Measurements from ENCODE around the gene CELSR1.
"Not testable (repeated sequence)": the region's sequence is repeated elsewhere in the genome, so short reads cannot be mapped to it uniquely, and the experiment has no call there.

The CELSR1 gene

GRCh38 chr22:46399251-46400024 is 138.0 kb downstream of the CELSR1 start:
- Mint-ChIP-seq H3K4me3 (no peak overlapping the region), H3K9me3 (no peaks in the 10 kb centered on the region), H3K27me3 (peaks cover 14% of the 10 kb centered on the region), H3K36me3 (no peaks in the 10 kb centered on the region), H3K27ac (no peak overlapping the region), H3K4me1 (peaks cover 2% of the 10 kb centered on the region)
- DNase-seq, result no peak
- CTCF ChIA-PET, result interaction anchor here (0.6 to 2.0 kb wide), 2 partner anchors 29 to 31 kb away, joined by 3 to 7 read pairs; no protein-coding TSS in a partner anchor

DNA sequence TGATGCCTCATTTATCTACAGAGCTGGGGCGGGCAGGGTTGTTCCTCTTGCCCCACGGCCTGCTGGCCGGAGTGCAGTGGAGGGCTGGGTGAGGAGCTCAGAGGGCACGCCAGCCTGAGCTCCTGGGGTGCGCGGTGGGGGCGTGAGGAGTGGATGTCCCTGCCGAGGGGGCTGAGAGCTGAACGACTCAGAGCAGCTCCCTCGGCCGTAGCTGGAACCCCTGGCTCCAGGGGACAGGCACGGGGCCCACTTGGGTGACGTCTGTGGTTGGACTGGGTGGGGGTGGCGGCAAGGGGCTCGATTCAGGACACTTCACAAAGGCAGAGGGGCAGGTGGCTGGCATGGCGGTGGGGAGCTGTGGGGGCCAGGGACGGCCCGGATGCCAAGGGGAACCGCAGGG is 139.5 kb downstream of the CELSR1 start:
- H3K4me1 Mint-ChIP-seq, result peaks cover 7% of the 10 kb centered on the region
- no peaks in the 10 kb centered on the region for H3K36me3 Mint-ChIP-seq
- CTCF ChIA-PET, result interaction anchor here (2.0 kb wide), 1 partner anchor 30 kb away, joined by 7 read pairs; no protein-coding TSS in a partner anchor
- no peak overlapping the region for H3K27ac Mint-ChIP-seq
- no peaks in the 10 kb centered on the region for H3K9me3 Mint-ChIP-seq
- no peak overlapping the region for H3K4me3 Mint-ChIP-seq
- DNase-seq, result no peak
- peaks cover 14% of the 10 kb centered on the region for H3K27me3 Mint-ChIP-seq

DNA sequence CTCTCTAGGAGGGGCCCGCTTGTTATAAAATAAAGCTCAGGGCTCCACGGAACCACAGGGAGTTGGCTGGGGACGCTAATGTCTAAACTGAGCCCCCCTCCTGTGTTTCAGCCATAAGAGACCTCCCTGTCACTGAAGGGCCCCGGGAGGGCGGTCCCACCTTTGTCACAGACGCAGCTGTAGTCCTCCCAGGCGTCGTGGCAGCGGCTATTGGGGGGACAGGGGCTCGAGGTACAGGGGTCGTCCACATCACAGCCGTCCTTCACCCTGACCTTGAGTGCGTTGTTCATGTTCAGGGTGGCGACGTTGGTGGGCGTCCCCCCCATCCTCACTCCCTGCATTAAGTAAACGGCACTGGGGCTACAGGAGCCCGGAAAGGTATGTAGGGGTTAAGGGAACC is 139.9 kb downstream of the CELSR1 start:
- Mint-ChIP-seq H3K36me3 (no peaks in the 10 kb centered on the region), H3K27ac (no peak overlapping the region), H3K9me3 (no peaks in the 10 kb centered on the region), H3K4me3 (no peak overlapping the region), H3K4me1 (peaks cover 7% of the 10 kb centered on the region), H3K27me3 (peaks cover 14% of the 10 kb centered on the region)
- CTCF ChIA-PET, result no interaction called here
- DNase-seq, result no peak

GRCh38 chr22:46397049-46397448 is 140.4 kb downstream of the CELSR1 start:
- H3K9me3 Mint-ChIP-seq, DNase-seq, CTCF ChIA-PET, H3K4me3 Mint-ChIP-seq, H3K36me3 Mint-ChIP-seq, H3K27ac Mint-ChIP-seq, H3K4me1 Mint-ChIP-seq: not testable (repeated sequence)
- peaks cover 12% of the 10 kb centered on the region for H3K27me3 Mint-ChIP-seq

DNA sequence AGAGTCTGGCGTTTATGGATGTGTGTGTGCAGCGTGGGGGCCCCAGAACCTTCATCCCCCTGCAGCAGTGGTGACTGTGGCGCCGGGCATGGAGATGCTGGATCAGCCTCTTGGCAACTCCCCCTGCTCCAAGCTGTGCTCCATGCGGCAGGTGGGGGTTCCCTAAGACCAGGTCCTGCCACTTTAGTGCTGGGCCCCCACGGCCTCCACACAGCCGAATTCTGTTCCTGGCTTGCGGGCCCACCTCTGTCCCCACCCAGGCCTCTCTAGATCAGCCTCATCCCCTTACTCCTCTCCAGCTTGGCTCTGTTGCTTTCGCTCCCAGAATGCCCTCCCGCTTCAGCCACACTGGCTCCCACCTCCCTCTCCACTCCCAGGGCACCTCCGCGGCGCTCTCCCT is 142.3 kb downstream of the CELSR1 start:
- Mint-ChIP-seq H3K4me3 (no peak overlapping the region), H3K4me1 (peaks cover 7% of the 10 kb centered on the region), H3K36me3 (no peaks in the 10 kb centered on the region), H3K27me3 (peaks cover 12% of the 10 kb centered on the region), H3K9me3 (no peaks in the 10 kb centered on the region), H3K27ac (no peak overlapping the region)
- CTCF ChIA-PET, result no interaction called here
- no peak for DNase-seq

DNA sequence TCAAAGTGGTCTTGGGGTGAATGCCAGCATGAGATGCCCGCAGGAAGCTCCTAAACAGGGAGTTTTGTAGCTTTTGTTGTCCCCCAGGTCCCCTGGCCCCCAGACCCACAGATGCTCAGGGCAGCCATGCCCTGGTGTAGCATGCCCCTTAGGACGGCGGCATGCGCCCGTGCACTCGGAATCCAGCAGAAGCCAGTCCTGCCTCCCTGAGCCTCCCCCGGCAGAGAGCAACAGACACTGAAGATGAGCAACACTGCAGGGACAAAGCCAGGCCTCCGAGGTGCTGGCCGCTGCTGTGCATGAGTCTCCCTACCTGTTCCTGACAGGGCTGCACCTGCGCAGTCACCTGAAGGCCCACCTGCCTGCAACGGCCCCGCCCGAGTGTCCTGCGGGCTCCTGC is 142.8 kb downstream of the CELSR1 start:
- no peak for DNase-seq
- CTCF ChIA-PET, result no interaction called here
- Mint-ChIP-seq H3K9me3 (no peaks in the 10 kb centered on the region), H3K4me3 (no peak overlapping the region), H3K4me1 (peaks cover 7% of the 10 kb centered on the region), H3K36me3 (no peaks in the 10 kb centered on the region), H3K27ac (no peak overlapping the region), H3K27me3 (peaks cover 10% of the 10 kb centered on the region)

DNA sequence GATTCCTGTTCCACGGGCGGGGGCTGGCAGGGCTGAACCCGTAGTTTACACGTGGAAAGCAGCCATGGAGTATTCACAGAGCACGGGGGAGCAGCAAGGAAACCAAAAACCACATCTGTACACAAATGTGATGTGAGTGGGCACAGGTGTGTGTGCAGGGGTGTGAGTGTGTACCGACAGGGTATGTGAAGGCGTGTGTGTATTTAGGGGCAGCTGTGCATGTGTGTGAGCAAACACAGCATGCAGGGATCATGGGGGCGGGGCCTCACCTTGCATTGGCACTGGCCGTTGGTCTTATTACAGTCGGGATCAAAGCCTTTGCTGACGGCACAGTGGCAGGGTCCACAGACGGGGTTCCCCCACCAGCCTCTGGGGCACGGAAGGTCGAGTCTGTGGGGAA is 143.5 kb downstream of the CELSR1 start:
- H3K4me1 Mint-ChIP-seq, result peaks cover 5% of the 10 kb centered on the region
- H3K9me3 Mint-ChIP-seq, result no peaks in the 10 kb centered on the region
- H3K4me3 Mint-ChIP-seq, result no peak overlapping the region
- H3K27ac Mint-ChIP-seq, result no peak overlapping the region
- H3K36me3 Mint-ChIP-seq, result no peaks in the 10 kb centered on the region
- peaks cover 6% of the 10 kb centered on the region for H3K27me3 Mint-ChIP-seq
- DNase-seq, result no peak
- CTCF ChIA-PET, result no interaction called here

- H3K36me3 Mint-ChIP-seq, result no peaks in the 10 kb centered on the region
- H3K4me1 Mint-ChIP-seq, result peaks cover 5% of the 10 kb centered on the region
- CTCF ChIA-PET, result no interaction called here
- H3K4me3 Mint-ChIP-seq, result no peak overlapping the region
- H3K9me3 Mint-ChIP-seq, result no peaks in the 10 kb centered on the region
- DNase-seq, result no peak
- no peak overlapping the region for H3K27ac Mint-ChIP-seq
- peaks cover 6% of the 10 kb centered on the region for H3K27me3 Mint-ChIP-seq
Measured at GRCh38 chr22:46392137-46392844, 145.1 kb downstream of the CELSR1 start.

DNA sequence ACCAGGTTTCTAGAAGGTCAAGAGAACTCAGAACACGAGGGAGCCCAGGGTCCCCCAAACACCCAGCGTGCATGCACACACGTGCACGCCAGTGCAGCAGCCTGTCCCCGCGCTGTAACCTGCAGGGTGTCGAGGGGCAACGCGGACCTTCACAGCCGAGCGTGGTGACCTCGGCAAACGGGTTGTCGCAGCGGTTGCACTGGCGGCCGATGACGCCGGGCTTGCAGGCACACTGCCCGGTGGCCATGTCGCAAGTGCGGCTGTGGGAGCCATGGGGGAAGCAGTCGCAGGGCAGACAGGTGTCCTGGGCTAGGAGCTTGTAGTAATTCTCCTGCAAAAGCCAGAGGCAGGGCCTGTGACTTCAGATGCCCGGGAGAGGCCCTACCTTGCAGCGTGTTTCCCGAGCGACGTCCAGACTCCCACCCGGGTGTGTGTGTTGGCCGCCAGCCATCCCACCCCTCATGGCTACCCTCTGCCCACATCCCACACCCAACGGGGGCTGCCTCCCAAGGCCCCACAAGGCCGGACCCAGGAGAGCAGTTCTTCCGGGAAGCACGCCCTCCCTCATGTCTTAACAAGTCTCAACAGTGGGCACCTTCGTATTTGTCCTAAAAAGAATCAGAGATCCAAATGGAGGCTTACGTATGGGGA is 145.8 kb downstream of the CELSR1 start:
- CTCF ChIA-PET, result no interaction called here
- no peaks in the 10 kb centered on the region for H3K36me3 Mint-ChIP-seq
- H3K9me3 Mint-ChIP-seq, result no peaks in the 10 kb centered on the region
- H3K4me3 Mint-ChIP-seq, result no peak overlapping the region
- no peak overlapping the region for H3K27ac Mint-ChIP-seq
- H3K4me1 Mint-ChIP-seq, result peaks cover 5% of the 10 kb centered on the region
- H3K27me3 Mint-ChIP-seq, result peaks cover 6% of the 10 kb centered on the region
- DNase-seq, result no peak

- H3K4me1 Mint-ChIP-seq, result peaks cover 5% of the 10 kb centered on the region
Measured at GRCh38 chr22:46390652-46391301, 146.6 kb downstream of the CELSR1 start.

DNA sequence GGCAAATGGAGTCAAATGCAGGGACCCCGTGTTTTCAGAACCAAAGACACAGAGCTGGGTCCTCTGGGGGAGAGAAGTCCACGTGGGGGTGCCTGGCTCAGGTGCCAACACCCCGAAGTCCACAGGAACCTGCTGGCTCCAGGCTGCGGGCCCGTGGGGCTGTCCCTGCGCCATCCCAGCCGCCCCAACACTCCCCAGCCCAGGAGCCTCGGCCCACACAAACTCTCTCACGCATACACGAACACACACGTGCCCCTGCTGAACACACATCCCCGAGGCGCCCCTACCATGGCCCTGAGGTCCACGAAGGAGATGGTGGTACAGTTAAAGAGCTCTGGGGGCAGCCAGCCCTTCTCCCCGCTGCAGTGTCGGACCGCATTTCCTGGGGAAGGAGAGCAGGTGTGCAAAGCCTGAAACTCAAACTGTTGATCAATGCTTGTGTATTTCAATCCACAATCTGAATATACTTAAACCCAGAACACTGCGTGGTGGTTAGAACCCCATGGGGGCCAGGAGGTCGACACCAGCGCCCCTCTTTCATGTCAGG is 147.2 kb downstream of the CELSR1 start:
- no peak overlapping the region for H3K27ac Mint-ChIP-seq
- H3K4me1 Mint-ChIP-seq, result peaks cover 5% of the 10 kb centered on the region
- no peaks in the 10 kb centered on the region for H3K36me3 Mint-ChIP-seq
- H3K9me3 Mint-ChIP-seq, result no peaks in the 10 kb centered on the region
- peaks cover 6% of the 10 kb centered on the region for H3K27me3 Mint-ChIP-seq
- no peak for DNase-seq
- CTCF ChIA-PET, result no interaction called here
- H3K4me3 Mint-ChIP-seq, result no peak overlapping the region

More at GRCh38 chr22:46390652-46391301, 146.6 kb downstream of the CELSR1 start:
- Mint-ChIP-seq H3K9me3 (no peaks in the 10 kb centered on the region), H3K27me3 (peaks cover 6% of the 10 kb centered on the region), H3K36me3 (no peaks in the 10 kb centered on the region), H3K4me3 (no peak overlapping the region), H3K27ac (no peak overlapping the region)
- CTCF ChIA-PET, result no interaction called here
- no peak for DNase-seq

DNA sequence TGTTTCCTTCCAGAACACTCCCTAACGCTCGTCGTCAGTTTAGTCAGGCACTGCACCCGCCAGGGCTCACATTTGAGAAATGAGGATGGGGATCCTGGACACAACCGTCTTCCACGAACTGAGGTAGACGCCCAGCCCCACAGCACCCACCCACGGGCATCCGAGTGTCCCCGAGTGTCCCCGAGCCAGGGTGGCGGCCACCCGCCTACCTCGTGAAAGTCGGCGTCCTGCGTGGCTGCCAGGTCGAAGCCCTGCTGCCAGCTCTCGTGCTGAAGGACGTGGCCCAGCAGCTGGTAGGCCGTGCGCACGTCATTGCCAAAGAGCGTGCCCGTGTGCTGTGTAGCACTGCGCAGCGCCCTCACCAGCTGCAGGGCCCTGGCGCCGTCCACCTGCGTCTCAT is 148.3 kb downstream of the CELSR1 start:
- CTCF ChIA-PET, result no interaction called here
- DNase-seq, result no peak

GRCh38 chr22:46388647-46389046 is 148.8 kb downstream of the CELSR1 start:
- Mint-ChIP-seq H3K4me1 (peaks cover under 1% of the 10 kb centered on the region), H3K36me3 (no peaks in the 10 kb centered on the region), H3K9me3 (no peaks in the 10 kb centered on the region), H3K27me3 (peaks cover 6% of the 10 kb centered on the region), H3K4me3 (no peak overlapping the region), H3K27ac (no peak overlapping the region)
- CTCF ChIA-PET, result no interaction called here
- no peak for DNase-seq

More for the DNA sequence above, 148.3 kb downstream of the CELSR1 start:
- Mint-ChIP-seq H3K9me3 (no peaks in the 10 kb centered on the region), H3K27ac (no peak overlapping the region), H3K4me3 (no peak overlapping the region), H3K36me3 (no peaks in the 10 kb centered on the region), H3K27me3 (peaks cover 6% of the 10 kb centered on the region), H3K4me1 (peaks cover 5% of the 10 kb centered on the region)

GRCh38 chr22:46387748-46388147 is 149.7 kb downstream of the CELSR1 start:
- Mint-ChIP-seq H3K27me3 (peaks cover 6% of the 10 kb centered on the region), H3K36me3 (no peaks in the 10 kb centered on the region), H3K4me1 (no peaks in the 10 kb centered on the region), H3K4me3 (no peak overlapping the region), H3K27ac (no peak overlapping the region), H3K9me3 (no peaks in the 10 kb centered on the region)
- CTCF ChIA-PET, result interaction anchor here (1.3 kb wide), 1 partner anchor 20 kb away, joined by 5 read pairs; no protein-coding TSS in a partner anchor
- DNase-seq, result no peak

Data from activated naive CD4-positive, alpha-beta T cell treated with anti-CD3 and anti-CD28 coated beads, Interleukin-2, amount 10 ng/mL, durations not matched to agents 7 days and 5 days (primary cell).